Suppressor macrophage treated with lipopolysaccharide for 4 hours (primary cell): ENCODE measurements around the gene CRYBA2.

Experiments
- DNase-seq: peaks from one replicate; pipeline ENCODE4 v3.0.0-alpha.2; 2020

Gene CRYBA2

GRCh38 chr2:218993345-218994315 is at the start of gene CRYBA2:
Gene CRYBA2 (minus strand): TSS chr2:218993422. CDS start chr2:218993176, 246 bp downstream.
- peak; percentile 12 for DNase-seq

- no peak for DNase-seq
Observed at GRCh38 chr2:219042750-219043149, 49.5 kb upstream of the CRYBA2 start.

- no peak for DNase-seq
Observed at GRCh38 chr2:219042157-219042556, 48.9 kb upstream of the CRYBA2 start.

- peak; percentile 21 for DNase-seq
Observed at GRCh38 chr2:219041252-219041651, 48.0 kb upstream of the CRYBA2 start, which contains the start of gene CFAP65. Gene CFAP65 (minus strand): TSS chr2:219041516. CDS start chr2:219039048, 2,468 bp downstream.

GRCh38 chr2:219038600-219038999 is 45.4 kb upstream of the CRYBA2 start:
- DNase-seq: no peak

GRCh38 chr2:219037783-219038499 is 44.7 kb upstream of the CRYBA2 start:
- no peak for DNase-seq

GRCh38 chr2:219035942-219036341 is 42.7 kb upstream of the CRYBA2 start:
- DNase-seq: no peak

GRCh38 chr2:219034823-219035222 is 41.6 kb upstream of the CRYBA2 start:
- DNase-seq: no peak

GRCh38 chr2:219032051-219032745 is 39.0 kb upstream of the CRYBA2 start:
- DNase-seq: no peak

GRCh38 chr2:219031005-219031738 is 38.0 kb upstream of the CRYBA2 start:
- no peak for DNase-seq

GRCh38 chr2:219030177-219030940 is 37.1 kb upstream of the CRYBA2 start:
- DNase-seq: no peak

GRCh38 chr2:219029829-219030165 is 36.6 kb upstream of the CRYBA2 start:
- DNase-seq: peak; percentile 83

- no peak for DNase-seq
Observed at GRCh38 chr2:219028996-219029828, 36.0 kb upstream of the CRYBA2 start.

GRCh38 chr2:219028141-219028540 is 34.9 kb upstream of the CRYBA2 start:
- no peak for DNase-seq

- DNase-seq: no peak
Observed at GRCh38 chr2:219027511-219028055, 34.4 kb upstream of the CRYBA2 start.

- DNase-seq: no peak
Observed at GRCh38 chr2:219026946-219027345, 33.7 kb upstream of the CRYBA2 start.

- no peak for DNase-seq
Observed at GRCh38 chr2:219025637-219026585, 32.7 kb upstream of the CRYBA2 start.

- DNase-seq: no peak
Observed at GRCh38 chr2:219024059-219024458, 30.8 kb upstream of the CRYBA2 start.

GRCh38 chr2:219023045-219023605 is 29.9 kb upstream of the CRYBA2 start:
- DNase-seq: no peak
